ENCODE measurements around the gene FHL3.

FHL3 gene

DNA sequence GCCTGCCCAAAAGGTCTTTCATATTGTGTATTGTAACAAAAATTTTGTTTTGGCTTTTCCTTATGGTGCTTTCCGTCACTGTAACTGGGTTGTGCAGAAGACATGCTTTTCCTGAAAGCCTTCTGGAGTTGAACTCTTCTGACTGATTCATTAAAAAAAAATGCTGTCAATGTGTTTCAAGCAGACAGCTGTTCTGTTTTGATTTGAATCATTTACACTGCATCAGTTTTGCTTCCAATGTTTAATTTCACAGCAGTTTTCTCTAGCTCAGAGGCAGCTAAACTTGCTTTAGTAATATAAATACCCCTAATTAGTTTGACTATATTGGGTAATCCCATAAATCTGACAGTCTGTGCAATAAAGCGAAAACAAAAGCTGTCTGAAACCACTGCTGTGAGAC lies 15.1 kb upstream of the FHL3 start:
- H3K4me3 ChIP-seq (ENCODE audit: low read depth in 1 of 2, low read length in 1 of 2), result no peak overlapping the region
- H3K27ac ChIP-seq, result no peak overlapping the region
- H3K9me3 ChIP-seq, result no peaks in the 10 kb centered on the region
- peaks cover 70% of the 10 kb centered on the region for H3K36me3 ChIP-seq
- TF ChIP-seq, protein P1, sequence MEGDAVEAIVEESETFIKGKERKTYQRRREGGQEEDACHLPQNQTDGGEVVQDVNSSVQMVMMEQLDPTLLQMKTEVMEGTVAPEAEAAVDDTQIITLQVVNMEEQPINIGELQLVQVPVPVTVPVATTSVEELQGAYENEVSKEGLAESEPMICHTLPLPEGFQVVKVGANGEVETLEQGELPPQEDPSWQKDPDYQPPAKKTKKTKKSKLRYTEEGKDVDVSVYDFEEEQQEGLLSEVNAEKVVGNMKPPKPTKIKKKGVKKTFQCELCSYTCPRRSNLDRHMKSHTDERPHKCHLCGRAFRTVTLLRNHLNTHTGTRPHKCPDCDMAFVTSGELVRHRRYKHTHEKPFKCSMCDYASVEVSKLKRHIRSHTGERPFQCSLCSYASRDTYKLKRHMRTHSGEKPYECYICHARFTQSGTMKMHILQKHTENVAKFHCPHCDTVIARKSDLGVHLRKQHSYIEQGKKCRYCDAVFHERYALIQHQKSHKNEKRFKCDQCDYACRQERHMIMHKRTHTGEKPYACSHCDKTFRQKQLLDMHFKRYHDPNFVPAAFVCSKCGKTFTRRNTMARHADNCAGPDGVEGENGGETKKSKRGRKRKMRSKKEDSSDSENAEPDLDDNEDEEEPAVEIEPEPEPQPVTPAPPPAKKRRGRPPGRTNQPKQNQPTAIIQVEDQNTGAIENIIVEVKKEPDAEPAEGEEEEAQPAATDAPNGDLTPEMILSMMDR (IDR thresholded peaks at IDR 0.05), result no peak
- H3K4me1 ChIP-seq (ENCODE audit: control insufficient read depth in 1 of 2, insufficient read depth in 1 of 2, low read depth in 1 of 2, low read length in 1 of 2), result no peaks in the 10 kb centered on the region
- no peaks in the 10 kb centered on the region for H3K27me3 ChIP-seq

DNA sequence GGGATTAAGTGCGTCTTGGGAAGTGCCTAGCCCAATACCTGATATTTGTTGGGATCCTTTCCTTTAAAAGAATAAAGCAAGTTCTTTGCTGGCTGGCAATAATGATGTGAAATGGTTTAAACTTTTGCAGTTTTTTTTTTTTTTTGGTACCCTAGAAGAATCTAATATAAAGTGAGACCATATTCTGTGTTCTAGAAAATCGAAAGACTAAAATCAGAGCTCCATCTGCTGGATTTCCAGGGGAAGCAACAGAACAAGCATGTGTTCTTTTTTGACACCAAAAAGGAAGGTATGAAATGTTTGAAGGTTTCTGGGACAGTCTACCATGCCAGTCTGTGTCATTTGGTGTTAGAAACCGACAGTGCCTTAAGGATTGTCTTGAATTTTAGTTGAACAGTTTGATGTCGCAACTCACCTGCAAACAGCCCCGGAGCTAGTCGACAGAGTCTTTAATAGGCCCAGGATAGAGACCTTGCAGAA lies 13.6 kb upstream of the FHL3 start:
- H3K4me3 ChIP-seq (ENCODE audit: low read depth in 1 of 2, low read length in 1 of 2), result no peak overlapping the region
- no peak overlapping the region for H3K27ac ChIP-seq
- H3K4me1 ChIP-seq (ENCODE audit: control insufficient read depth in 1 of 2, insufficient read depth in 1 of 2, low read depth in 1 of 2, low read length in 1 of 2), result peaks cover 2% of the 10 kb centered on the region in 2 experiments
- peaks cover 58% of the 10 kb centered on the region for H3K36me3 ChIP-seq
- TF ChIP-seq, protein P1 (IDR thresholded peaks at IDR 0.05), result peak; percentile 22
- no peaks in the 10 kb centered on the region for H3K9me3 ChIP-seq
- H3K27me3 ChIP-seq, result no peaks in the 10 kb centered on the region

DNA sequence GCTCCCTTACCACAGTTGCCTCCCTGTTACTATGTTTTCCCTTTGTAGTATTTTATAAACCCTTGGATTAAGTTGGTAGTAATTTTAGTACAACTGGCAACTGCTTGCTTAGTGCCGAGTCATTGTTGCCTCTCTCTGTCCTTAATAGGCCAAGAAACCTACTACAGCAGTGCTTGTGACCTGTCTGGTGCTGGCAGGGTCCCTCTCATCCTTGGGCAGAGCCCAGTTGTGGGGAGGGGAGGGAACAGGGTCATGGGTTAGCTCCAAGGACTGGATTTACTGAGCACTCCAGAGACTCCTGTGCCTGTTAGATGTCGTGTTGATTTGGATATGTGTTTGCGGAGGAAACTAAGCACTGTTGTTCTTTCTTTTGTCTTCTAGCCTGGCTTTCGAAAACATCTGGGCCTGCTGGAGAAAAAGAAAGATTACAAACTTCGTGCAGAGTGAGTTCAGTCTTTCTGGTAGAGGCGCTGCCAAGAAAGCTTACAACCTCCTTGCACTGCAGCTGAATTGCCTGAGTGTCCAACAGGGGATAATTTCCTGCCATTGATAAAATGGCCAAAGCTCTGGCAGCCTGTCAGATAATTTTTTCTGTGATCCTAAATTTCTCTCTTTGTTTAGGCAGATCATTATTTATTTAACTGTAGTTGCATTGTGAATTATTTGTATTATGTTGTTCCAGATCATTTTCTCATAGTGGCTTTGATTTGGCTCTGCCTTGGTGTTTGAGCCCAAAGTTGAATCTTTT lies 10.8 kb upstream of the FHL3 start:
- Histone ChIP-seq H3K27ac (no peak overlapping the region), H3K4me3 (ENCODE audit: low read depth in 1 of 2, low read length in 1 of 2) (no peak overlapping the region), H3K9me3 (no peaks in the 10 kb centered on the region), H3K4me1 (ENCODE audit: control insufficient read depth in 1 of 2, insufficient read depth in 1 of 2, low read depth in 1 of 2, low read length in 1 of 2) (peaks cover 15 to 19% of the 10 kb centered on the region in 2 experiments), H3K27me3 (no peaks in the 10 kb centered on the region), H3K36me3 (peaks cover 32% of the 10 kb centered on the region)
- TF ChIP-seq, protein P1 (IDR thresholded peaks at IDR 0.05), result no peak

DNA sequence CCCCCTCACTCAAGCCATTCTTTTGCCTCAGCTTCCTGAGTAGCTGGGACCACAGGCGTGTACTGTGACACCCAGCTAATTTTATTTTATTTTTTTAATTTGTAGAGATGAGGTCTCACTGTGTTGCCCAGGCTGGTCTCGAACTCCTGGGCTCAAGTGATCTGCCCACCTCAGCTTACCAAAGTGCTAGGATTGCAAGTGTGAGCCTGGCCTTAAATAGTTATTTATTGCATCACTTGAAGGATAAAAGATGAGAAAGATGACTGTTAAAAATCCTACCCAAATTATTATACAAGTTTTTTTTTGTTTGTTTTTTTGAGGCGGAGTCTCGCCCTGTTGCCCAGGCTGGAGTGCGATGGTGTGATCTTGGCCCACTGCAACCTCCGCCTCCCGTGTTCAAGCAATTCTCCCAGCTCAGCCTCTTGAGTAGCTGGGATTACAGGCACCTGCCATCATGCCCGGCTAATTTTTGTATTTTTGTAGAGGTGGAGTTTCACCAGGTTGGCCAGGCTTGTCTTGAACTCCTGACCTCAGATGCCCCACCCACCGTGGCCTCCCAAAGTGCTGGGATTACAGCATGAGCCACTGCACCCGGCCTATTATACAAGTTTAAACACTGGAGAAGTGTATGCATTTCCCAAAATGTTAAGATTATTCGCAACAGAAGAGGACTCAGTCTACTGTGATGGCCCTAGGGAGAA lies 9.6 kb upstream of the FHL3 start:
- H3K27me3 ChIP-seq, result no peaks in the 10 kb centered on the region
- H3K36me3 ChIP-seq, result peaks cover 19% of the 10 kb centered on the region
- TF ChIP-seq, protein P1 (IDR thresholded peaks at IDR 0.05), result no peak
- H3K4me1 ChIP-seq (ENCODE audit: control insufficient read depth in 1 of 2, insufficient read depth in 1 of 2, low read depth in 1 of 2, low read length in 1 of 2), result peaks cover 15 to 19% of the 10 kb centered on the region in 2 experiments
- H3K27ac ChIP-seq, result no peak overlapping the region
- H3K9me3 ChIP-seq, result no peaks in the 10 kb centered on the region
- no peak overlapping the region for H3K4me3 ChIP-seq (ENCODE audit: low read depth in 1 of 2, low read length in 1 of 2)

DNA sequence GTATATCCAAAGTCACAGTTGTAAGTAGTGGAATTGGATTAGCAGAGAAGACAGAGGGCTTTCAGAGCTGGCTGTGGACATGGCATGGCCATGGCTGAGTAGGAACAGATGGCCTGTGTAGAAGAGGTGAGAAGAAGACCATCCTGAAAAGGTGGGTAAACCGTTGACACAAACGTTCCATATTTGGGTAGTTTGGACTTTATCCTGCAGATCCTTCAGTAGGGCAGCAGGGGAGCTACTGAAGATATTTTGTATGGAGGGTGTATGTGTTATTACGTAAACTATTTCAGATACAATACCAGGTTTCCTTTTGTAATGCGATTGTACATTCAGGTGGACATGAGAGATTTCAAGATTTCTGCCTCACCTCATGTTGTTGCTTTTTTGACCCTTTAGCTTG lies 8.9 kb upstream of the FHL3 start:
- H3K27me3 ChIP-seq, result no peaks in the 10 kb centered on the region
- H3K4me1 ChIP-seq (ENCODE audit: control insufficient read depth in 1 of 2, insufficient read depth in 1 of 2, low read depth in 1 of 2, low read length in 1 of 2), result peaks cover 17 to 19% of the 10 kb centered on the region in 2 experiments
- peaks cover 13% of the 10 kb centered on the region for H3K36me3 ChIP-seq
- H3K4me3 ChIP-seq (ENCODE audit: low read depth in 1 of 2, low read length in 1 of 2), result no peak overlapping the region
- TF ChIP-seq, protein P1 (IDR thresholded peaks at IDR 0.05), result no peak
- H3K27ac ChIP-seq, result no peak overlapping the region
- H3K9me3 ChIP-seq, result no peaks in the 10 kb centered on the region

All from neutrophil (primary cell).